ENCODE data around the gene CYP24A1. TPM values are rescaled to one million over a fixed set of nuclear protein-coding genes. Genes with fewer than 3 reads are reported as not detected.

The CYP24A1 gene
- total and polyA plus RNA-seq, 2 experiments from 2014 or later: 0.43 to 1.2 TPM

GRCh38 chr20:54220722-54221121 is 46.9 kb upstream of the CYP24A1 start:
- Histone ChIP-seq H3K9ac (no peak overlapping the region), H3F3A (ENCODE audit: insufficient read depth) (no peaks in the 10 kb centered on the region), H3K27me3 (replicated peaks; ENCODE audit: insufficient read depth) (no peaks in the 10 kb centered on the region), H3K4me1 (ENCODE audit: insufficient read depth) (peaks cover 14% of the 10 kb centered on the region), H3K27ac (no peak overlapping the region), H3K9me2 (ENCODE audit: insufficient read depth) (no peaks in the 10 kb centered on the region), H3K9me3 (ENCODE audit: low read depth) (no peaks in the 10 kb centered on the region), H3K4me2 (ENCODE audit: unreplicated experiment) (no peak overlapping the region), H3K79me2 (ENCODE audit: insufficient read depth) (0 out of 2 replicates have a peak, but pooled peaks cover 6% of the 10 kb centered on the region), H3K4me3 (no peak overlapping the region), H4K20me1 (ENCODE audit: insufficient read depth) (no peaks in the 10 kb centered on the region), H2AFZ (no peak overlapping the region), H3K36me3 (ENCODE audit: low read depth) (peaks cover 7% of the 10 kb centered on the region; the same call in 1 of the 2 replicates)
- DNase-seq: no peak
- WGBS, 2 experiments (ENCODE audit: low coverage in 1 of 2, low lambda C conversion rate in 2 of 2, missing lambda C conversion rate in 2 of 2): 88 to 92% methylated on average over 6 of the region's 6 CpGs
- TF ChIP-seq EZH2 (IDR thresholded peaks at IDR 0.05; ENCODE audit: insufficient read depth, poor library complexity, severe bottlenecking) (no peak), EZH2phosphoT487 (IDR thresholded peaks at IDR 0.05; ENCODE audit: insufficient read depth, low read depth) (no peak)
- in situ Hi-C loops (cut with MboI): loop anchor here (5.0 kb wide), 1 partner anchor 427 kb away; no protein-coding TSS in a partner anchor

DNA sequence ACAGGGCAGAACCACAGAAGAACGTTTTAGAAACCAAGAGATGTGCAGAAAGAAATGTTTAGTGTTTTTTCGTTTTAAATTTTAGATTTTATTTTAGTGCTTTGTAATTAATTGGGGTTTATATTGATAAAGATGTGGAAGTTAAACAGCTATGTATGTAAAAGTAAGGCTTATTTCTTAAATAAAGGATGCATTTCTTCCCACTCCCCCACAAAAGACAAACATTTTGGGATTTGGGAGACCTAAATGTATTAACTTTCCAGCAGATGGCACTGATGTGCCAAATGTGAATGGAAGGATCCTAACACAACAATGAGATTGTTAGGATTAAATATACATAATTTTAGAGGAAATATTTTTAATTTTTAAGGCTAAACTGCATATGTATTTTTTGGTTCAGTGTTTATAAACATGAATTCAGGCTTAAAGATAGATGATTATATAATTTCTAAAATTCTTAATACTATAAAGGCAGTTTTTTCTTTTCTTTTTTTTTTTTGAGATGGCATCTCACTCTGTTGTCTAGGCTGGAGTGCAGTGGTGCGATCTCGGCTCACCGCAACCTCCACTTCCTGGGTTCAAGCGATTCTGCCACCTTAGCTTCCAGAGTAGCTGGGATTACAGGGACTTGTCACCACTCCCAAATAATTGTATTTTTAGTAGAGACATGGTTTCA is 46.1 kb upstream of the CYP24A1 start:
- H3K36me3 ChIP-seq (ENCODE audit: low read depth): peaks cover 10% of the 10 kb centered on the region; the same call in 1 of the 2 replicates
- in situ Hi-C loops (cut with MboI): loop anchor here (5.0 kb wide), 1 partner anchor 427 kb away; no protein-coding TSS in a partner anchor
- no peak overlapping the region for H3K4me2 ChIP-seq (ENCODE audit: unreplicated experiment)
- H3K27ac ChIP-seq: no peak overlapping the region
- H3K9me2 ChIP-seq (ENCODE audit: insufficient read depth): no peaks in the 10 kb centered on the region
- H3F3A ChIP-seq (ENCODE audit: insufficient read depth): no peaks in the 10 kb centered on the region
- peak; percentile 72 for DNase-seq
- no peak overlapping the region for H3K9ac ChIP-seq
- 76 to 77% methylated on average over 6 of the region's 6 CpGs for WGBS, 2 experiments (ENCODE audit: low coverage in 1 of 2, low lambda C conversion rate in 2 of 2, missing lambda C conversion rate in 2 of 2)
- H4K20me1 ChIP-seq (ENCODE audit: insufficient read depth): no peaks in the 10 kb centered on the region
- H3K4me1 ChIP-seq (ENCODE audit: insufficient read depth): peaks cover 14% of the 10 kb centered on the region
- H2AFZ ChIP-seq: no peak overlapping the region
- H3K9me3 ChIP-seq (ENCODE audit: low read depth): no peaks in the 10 kb centered on the region
- no peaks in the 10 kb centered on the region for H3K27me3 ChIP-seq (replicated peaks; ENCODE audit: insufficient read depth)
- H3K79me2 ChIP-seq (ENCODE audit: insufficient read depth): peaks cover 13% of the 10 kb centered on the region
- TF ChIP-seq EZH2 (IDR thresholded peaks at IDR 0.05; ENCODE audit: insufficient read depth, poor library complexity, severe bottlenecking): no peak
- TF ChIP-seq EZH2phosphoT487 (IDR thresholded peaks at IDR 0.05; ENCODE audit: insufficient read depth, low read depth): no peak
- no peak overlapping the region for H3K4me3 ChIP-seq

- Histone ChIP-seq H3K4me2 (ENCODE audit: unreplicated experiment) (no peak overlapping the region), H4K20me1 (ENCODE audit: insufficient read depth) (no peaks in the 10 kb centered on the region), H3K79me2 (ENCODE audit: insufficient read depth) (peaks cover 27% of the 10 kb centered on the region), H3K27ac (no peak overlapping the region), H2AFZ (no peak overlapping the region), H3K4me1 (ENCODE audit: insufficient read depth) (peaks cover 14% of the 10 kb centered on the region), H3K9me3 (ENCODE audit: low read depth) (no peaks in the 10 kb centered on the region), H3K9me2 (ENCODE audit: insufficient read depth) (no peaks in the 10 kb centered on the region), H3K4me3 (no peak overlapping the region), H3K36me3 (ENCODE audit: low read depth) (peaks cover 10% of the 10 kb centered on the region; the same call in 1 of the 2 replicates), H3F3A (ENCODE audit: insufficient read depth) (no peaks in the 10 kb centered on the region), H3K9ac (peak overlapping the region; percentile 23; the same call in 1 of the 2 replicates), H3K27me3 (replicated peaks; ENCODE audit: insufficient read depth) (no peaks in the 10 kb centered on the region)
- TF ChIP-seq EZH2phosphoT487 (IDR thresholded peaks at IDR 0.05; ENCODE audit: insufficient read depth, low read depth) (no peak), EZH2 (IDR thresholded peaks at IDR 0.05; ENCODE audit: insufficient read depth, poor library complexity, severe bottlenecking) (no peak)
- no peak for DNase-seq
- in situ Hi-C loops (cut with MboI): no loop called here
These were observed 44.7 kb upstream of the CYP24A1 start for GRCh38 chr20:54218470-54218869.

DNA sequence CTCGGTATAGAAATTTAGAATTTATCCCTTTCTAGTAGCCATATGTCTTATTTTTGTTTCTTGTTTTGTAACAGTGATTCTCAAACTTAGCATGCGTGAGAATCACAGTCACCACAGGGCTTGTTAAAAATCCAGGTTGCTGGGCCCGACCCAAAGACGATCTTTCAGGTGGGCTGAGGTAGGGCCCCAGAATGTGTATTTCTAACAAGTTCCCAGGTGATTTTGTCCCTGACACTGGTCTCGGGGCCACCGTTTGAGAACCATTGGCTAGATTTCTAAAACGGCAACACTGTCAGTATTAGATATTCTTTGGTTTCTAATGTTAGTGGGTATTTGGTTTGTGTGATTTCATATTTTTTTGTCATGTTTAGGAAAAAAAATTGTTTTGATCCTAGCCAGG is 44.0 kb upstream of the CYP24A1 start:
- H3K4me1 ChIP-seq (ENCODE audit: insufficient read depth): peaks cover 21% of the 10 kb centered on the region
- peaks cover 34% of the 10 kb centered on the region for H3K79me2 ChIP-seq (ENCODE audit: insufficient read depth)
- no peaks in the 10 kb centered on the region for H4K20me1 ChIP-seq (ENCODE audit: insufficient read depth)
- DNase-seq: no peak
- in situ Hi-C loops (cut with MboI): no loop called here
- H3F3A ChIP-seq (ENCODE audit: insufficient read depth): peaks cover 1% of the 10 kb centered on the region; the same call in 1 of the 2 replicates
- no peak overlapping the region for H3K4me3 ChIP-seq
- no peaks in the 10 kb centered on the region for H3K27me3 ChIP-seq (replicated peaks; ENCODE audit: insufficient read depth)
- 93 to 95% methylated on average over 7 of the region's 7 CpGs for WGBS, 2 experiments (ENCODE audit: low coverage in 1 of 2, low lambda C conversion rate in 2 of 2, missing lambda C conversion rate in 2 of 2)
- TF ChIP-seq EZH2phosphoT487 (IDR thresholded peaks at IDR 0.05; ENCODE audit: insufficient read depth, low read depth) (no peak), EZH2 (IDR thresholded peaks at IDR 0.05; ENCODE audit: insufficient read depth, poor library complexity, severe bottlenecking) (no peak)
- H3K36me3 ChIP-seq (ENCODE audit: low read depth): peaks cover 10% of the 10 kb centered on the region; the same call in 1 of the 2 replicates
- H2AFZ ChIP-seq: no peak overlapping the region
- no peak overlapping the region for H3K27ac ChIP-seq
- no peak overlapping the region for H3K9ac ChIP-seq
- no peaks in the 10 kb centered on the region for H3K9me3 ChIP-seq (ENCODE audit: low read depth)
- H3K9me2 ChIP-seq (ENCODE audit: insufficient read depth): no peaks in the 10 kb centered on the region
- no peak overlapping the region for H3K4me2 ChIP-seq (ENCODE audit: unreplicated experiment)
